Right lung (tissue), 5 donors: ENCODE data around the gene ICA1. TPM values are rescaled to one million over a fixed set of nuclear protein-coding genes. Genes with fewer than 3 reads are reported as not detected.
"Not testable (repeated sequence)": the region's sequence is repeated elsewhere in the genome, so short reads cannot be mapped to it uniquely, and the experiment has no call there.

Experiments used
- DNase-seq, 2 donors: peaks; one replicate each; pipeline ENCODE4 v3.0.0-alpha.2; 2013
- polyA plus RNA-seq, 5 donors: library from polyadenylated mRNA; unstranded; fragments of 120-200 nt; gene quantifications; one replicate each; pipeline versions ENCODE4 v1.2.1 to v1.2.3, GENCODE V29; 2013; ENCODE audit warnings: inconsistent platforms in 1 of 5, low replicate concordance in 1 of 5; ENCODE audit not compliant: insufficient read length in 5 of 5, insufficient read depth in 1 of 5

ICA1 gene
- polyA plus RNA-seq, 5 donors: 34.5 to 48.9 (median 37.5) TPM

DNA sequence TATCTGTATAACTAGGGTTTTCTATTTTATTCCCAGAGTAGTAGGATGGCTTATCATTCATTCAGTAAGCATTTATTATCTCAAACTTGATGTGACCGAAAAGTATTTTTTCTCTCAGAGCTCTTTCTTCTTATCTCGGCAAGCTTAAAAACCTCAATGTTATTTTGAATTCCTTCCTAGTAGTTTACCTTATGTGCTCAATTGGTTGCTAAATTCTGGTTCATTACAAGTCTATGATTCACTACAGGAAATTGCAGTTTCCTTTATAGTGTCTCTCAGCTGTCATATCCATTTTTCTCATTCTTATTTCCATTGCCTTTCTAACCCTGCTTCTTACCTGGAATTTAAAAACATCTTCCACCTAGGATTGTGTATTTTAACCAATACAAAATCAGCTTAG, 12.6 kb upstream of the ICA1 start:
- DNase-seq: no peak

DNA sequence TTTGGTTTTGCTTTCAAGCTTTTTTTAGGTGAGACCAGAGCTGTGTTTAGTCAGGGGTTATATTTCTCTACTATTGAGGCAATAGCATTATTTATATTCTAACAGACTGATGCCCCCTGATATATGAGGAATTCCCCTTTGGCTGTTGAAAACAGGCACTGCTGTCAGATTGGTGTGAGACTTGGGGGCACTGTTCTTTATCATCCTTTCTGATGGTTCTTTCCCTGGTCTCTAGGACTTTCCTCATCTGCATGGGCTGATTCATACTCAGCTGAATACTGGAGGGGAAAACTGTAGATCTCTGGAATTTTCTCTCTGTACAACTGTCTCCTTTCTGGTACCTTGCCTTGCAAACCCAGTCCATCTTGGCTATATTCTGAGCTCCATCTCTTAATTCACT, 10.0 kb upstream of the ICA1 start:
- no peak for DNase-seq

DNA sequence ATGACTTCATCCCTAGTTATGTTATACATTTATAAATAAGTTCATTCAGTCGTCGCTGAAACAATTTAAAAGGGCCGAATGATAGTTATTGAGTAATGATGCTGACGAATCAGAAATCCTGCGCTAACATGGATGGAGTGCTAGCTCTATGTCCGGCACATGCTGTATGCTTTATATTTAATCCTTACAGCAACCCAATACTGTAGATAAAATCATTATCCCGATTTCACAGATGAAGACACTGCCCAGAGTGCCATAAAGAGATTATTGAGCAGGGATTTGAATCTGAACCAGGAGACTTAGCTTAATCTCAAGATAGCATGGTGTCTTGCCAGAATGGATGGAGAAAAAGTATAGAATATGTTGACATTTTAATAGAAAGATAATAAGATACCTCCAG, 1.1 kb upstream of the ICA1 start:
- DNase-seq: no peak

DNA sequence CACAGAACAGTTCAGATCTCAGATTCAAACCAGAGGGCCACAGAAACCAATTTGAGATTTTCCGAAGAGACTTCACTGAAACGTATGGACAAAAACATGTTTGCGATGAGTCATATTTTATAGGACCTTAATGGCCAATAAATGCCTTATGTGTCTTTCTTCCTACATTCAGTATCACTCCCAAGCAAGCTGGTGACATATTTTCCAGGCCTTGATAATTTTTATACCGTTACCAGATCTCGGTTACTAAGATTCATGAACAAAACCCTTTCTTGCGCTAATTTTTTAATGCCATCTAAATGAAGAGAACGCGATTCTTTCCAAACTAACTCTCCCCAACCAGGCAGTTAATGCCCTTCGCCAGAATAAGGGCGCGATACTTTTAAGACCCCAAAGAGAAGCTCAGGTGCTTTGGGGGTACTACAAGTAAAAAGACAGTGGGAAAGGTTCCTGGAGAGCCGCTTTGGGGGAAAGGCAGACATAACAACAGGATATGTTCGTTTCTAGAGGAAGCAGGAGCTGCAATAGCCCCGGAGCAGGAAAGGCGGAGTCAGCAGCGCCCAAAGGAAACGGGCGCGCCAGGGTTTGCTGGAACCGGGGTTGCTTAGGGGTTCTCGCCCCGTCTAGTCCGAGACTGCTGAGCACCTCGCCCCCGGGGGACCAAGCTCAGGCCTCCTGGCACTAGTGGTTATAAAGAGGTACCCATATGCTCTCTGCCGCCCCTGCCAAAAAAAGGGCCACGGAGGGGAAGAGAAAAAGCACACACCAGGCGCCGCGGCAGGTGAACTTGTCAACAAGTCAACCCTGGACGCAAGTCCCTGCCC, 884 bp downstream of the ICA1 start:
- peak; percentile 26 to 36 for DNase-seq

DNA sequence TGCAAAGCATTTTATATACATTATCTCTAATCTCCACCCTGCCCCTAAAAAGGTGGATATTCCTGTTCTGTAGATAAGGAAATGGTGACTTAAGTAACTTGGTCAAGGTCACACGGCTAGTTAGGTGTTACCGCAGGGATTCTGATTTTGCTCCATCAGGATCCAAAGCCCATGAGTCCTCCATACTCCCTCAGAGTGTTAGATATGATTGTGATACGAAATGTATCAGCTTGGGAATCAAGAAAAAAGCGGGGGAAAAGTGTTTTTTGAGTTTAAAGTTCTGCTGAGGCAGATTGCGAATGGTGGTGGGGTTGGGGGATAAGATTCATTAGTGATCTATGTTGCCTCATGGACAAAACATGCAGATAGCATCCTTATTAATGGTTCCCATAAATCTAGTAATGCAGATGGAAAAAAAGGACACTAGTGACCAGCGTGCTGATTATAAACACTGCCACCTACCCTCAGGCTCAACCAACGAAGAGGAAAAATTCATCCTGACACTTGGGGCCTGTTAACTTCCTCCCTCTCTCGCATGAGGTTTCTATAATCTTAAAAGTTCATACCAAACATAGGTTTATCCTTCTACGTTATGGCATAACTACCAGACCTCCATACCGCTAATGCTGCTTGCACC, 2.3 kb downstream of the ICA1 start:
- DNase-seq: no peak

DNA sequence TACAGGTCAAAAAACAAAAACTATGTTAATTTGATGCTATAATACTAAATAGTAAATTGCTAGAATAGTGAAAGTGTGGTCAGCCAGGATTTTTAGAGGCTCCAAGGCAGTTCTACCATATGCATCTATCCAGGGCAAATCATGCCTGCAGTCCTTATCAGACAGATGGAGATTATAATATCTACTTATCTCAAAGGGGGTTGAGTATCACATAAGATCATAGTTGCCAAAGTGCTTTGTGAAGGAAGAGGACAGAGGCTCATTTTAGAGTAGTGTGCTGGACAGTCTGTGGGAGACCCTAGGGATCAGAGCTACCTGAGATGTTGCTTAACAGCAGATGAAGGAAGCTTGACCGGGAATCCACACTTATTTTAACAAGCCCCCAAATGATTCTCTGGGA, 3.2 kb downstream of the ICA1 start:
- no peak for DNase-seq

DNA sequence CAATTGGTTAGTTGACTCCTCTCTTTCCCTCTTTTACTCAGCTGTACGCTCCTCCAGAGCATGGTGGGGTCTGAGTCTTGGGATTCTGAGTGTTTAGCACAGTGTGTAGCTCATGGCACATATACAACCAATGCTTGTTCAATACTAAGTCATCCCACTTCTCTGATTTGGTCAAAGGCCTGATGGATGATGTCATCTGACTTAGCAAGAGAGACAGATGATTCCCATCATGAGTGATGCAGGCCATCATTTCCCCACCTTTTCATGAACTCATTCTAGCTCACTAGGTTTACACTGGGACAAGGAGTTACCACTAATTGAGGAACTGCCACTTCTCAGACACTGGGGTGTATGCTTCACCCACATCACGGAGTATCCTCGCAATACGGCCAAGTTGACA, 3.8 kb downstream of the ICA1 start:
- no peak for DNase-seq

DNA sequence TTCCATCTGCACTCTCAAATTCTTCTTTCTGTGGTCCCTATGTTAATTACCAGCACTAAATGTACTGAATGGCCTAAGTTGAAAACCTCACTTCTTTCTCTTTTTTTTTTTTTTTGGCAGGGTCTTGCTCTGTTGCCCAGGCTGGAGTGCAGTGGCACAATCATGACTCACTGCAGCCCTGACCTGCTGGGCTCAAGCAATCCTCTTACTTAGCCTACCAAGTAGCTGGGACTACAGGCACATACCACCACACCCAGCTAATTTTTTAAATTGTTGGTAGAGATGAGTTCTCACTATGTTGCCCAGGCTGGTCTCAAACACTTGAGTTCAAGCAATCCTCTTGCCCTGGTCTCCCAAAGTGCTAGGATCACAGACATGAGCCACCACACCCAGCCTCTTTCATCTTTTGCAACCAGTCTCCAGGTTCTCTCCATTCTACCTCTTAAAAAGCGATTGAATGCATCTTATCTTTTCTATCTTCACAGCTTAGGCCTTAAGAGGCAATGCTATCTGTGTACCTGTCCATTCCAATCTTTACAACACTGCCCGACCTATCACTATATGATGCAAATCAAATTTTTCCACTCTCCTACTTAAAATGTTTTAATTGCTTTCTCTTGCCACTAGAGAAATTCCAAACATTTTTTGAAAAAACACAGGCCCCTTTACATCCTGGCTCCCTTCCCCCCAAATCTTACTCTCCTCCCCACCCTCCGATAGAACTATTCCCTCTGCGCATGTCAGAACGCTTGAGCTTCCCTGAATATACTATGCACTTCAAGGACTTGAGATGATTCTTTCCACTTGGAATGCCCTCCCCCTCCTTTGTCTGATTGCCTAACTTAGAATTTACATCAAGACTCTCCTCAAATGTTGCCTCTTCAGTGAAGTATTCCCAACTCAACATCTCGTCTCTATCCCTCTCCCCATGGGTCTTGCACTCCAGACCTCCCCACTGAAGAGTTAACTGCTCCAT, 6.0 kb downstream of the ICA1 start:
- DNase-seq: no peak

DNA sequence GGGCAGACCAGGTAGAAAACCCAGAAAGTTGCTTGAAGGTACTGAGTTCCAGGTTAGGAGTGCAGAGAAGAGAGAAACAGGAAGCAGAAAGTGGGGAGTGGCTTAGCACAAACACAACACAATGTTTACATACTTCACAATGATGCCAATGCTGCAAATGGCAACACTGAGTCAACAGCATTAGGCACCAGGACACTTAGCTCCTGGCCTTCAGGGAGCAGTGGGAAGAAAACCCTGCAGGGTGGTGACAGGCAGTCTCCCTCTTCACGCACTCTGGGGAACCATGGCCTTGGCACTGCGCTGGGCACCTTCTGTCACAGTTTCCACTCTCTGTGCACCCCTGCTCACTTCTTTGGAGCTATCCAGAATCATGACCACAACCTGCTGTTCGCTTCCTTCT, 7.3 kb downstream of the ICA1 start:
- DNase-seq: no peak

DNA sequence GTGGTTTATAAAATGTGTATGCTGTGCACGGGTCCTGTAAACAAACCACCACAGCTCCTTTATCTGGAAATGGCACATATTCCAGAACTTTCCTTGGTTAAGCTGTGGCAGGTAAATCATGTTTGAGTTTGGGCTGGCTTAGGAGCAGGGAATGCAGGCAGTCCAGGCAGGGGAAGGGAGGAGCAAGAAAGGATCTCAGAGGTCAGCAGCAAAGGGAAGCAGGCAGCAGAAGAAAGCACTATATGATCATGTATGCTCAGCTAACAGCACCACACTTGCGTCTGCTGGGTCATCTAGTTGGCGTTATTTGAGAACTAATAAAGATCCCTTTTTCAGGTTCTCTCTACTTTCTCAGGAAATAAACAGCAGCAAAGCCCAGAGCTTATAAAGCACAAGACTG, 7.8 kb downstream of the ICA1 start:
- no peak for DNase-seq

DNA sequence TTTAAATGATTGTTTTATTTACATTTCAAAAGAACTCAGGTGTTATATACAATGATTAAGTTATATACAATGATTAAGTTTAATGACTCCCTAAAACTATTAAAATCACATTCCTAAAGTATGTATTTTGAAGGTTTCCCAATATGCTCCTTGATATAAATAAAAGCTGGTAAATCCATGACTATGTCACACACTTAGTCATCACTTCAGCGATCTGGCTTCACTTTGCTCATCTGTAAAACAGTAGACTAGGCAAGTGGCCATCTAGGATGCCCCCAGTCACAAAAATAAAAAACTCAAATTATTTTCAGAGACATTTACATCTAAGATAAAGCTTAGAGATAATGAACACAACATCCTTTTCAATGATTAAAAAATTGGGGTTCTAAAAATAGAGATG, 10.8 kb downstream of the ICA1 start:
- DNase-seq: no peak

DNA sequence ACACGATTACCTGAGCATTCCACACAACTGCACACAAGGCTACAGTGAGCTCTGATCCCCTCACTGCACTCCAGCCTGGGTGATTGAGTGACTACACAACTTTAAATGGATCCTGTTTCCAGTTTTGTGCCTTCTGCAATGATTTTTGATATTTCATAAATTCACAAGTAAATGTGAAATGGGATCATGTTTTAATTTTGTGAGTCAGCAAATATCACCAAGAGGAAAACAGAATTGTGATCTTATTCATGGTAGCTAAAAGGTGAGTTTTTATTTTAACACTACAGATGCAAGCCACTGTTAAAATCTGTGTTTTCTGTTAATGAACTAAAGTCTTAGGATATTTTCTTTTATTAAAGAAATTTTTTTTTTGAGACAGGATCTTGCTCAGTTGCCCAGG, 11.4 kb downstream of the ICA1 start:
- no peak for DNase-seq

DNA sequence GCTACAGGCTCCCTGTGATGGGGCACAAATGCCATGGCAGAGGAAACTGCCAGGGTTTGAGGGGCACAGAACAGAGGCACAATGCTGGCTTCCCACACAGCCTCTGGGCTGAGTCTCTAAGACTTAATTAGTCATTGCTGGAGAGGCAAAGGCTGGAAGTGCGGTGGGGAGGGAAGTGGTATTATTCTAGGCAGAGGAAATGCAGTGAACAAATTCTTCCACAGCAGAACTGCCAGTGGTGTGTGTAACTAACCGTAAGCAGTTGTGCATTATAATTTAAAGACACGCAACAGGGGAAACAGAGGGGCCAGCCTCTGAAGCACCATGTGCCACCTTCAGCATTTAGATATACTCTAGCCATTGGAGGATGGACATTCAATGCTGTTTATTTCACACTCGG, 12.8 kb downstream of the ICA1 start:
- DNase-seq: no peak

DNA sequence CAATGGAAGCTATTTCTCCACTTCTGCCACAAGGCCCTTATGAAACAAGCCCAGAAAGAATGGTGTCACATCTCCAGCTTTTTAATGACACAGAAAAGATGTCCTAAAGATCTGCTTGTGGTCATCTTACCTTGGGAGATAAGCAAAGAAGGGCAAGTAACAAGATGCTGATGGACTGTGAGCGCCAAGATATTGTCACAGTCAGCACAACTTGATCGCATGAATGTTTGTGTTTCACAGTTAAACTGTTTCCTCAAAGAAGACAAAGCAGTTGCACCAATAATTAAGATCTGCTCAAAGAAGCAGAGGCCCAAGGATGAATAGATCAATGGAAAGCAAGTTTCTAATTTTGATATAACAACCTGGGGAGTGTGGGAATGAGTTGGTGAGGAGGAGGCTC, 15.9 kb downstream of the ICA1 start:
- DNase-seq: no peak

DNA sequence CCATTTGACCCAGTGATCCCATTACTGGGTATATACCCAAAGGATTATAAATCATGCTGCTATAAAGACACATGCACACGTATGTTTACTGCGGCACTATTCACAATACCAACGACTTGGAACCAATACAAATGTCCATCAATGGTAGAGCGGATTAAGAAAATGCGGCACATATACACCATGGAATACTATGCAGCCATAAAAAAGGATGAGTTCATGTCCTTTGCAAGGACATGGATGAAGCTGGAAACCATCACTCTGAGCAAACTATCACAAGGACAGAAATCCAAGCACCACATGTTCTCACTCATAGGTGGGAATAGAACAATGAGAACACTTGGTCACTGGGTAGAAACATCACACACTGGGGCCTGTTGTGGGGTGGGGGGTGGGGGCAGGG, 16.9 kb downstream of the ICA1 start:
- DNase-seq: not testable (repeated sequence)

DNA sequence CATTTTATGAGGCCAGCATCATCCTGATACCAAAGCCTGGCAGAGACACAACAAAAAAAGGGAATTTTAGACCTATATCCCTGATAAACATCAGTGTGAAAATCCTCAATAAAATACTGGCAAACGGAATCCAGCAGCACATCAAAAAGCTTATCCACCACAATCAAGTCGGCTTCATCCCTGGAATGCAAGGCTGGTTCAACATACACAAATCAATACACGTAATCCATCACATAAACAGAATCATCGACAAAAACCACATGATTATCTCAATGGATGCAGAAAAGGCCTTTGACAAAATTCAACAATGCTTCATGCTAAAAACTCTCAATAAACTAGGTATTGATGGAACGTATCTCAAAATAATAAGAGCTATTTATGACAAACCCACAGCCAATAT, 18.9 kb downstream of the ICA1 start:
- not testable (repeated sequence) for DNase-seq

DNA sequence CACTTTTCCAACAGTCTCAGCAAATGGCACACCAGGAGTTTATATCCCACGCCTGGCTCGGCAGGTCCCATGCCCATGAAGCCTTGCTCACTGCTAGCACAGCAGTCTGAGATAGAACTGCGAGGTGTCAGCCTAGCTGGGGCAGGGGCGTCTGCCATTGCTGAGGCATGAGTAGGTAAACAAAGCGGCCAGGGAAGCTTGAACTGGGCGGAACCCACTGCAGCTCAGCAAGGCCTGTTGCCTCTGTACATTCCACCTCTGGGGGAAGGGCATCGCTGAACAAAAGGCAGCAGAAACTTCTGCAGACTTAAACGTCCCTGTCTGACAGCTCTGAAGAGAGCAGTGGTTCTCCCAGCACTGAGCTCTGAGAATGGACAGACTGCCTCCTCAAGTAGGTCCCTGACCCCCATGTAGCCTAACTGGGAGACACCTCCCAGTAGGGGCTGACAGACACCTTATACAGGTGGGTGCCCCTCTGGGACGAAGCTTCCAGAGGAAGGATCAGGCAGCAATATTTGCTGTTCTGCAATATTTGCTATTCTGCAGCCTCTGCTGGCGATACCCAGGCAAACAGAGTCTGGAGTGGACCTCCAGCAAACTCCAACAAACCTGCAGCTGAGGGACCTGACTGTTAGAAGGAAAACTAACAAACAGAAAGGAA, 22.1 kb downstream of the ICA1 start:
- DNase-seq: not testable (repeated sequence)

DNA sequence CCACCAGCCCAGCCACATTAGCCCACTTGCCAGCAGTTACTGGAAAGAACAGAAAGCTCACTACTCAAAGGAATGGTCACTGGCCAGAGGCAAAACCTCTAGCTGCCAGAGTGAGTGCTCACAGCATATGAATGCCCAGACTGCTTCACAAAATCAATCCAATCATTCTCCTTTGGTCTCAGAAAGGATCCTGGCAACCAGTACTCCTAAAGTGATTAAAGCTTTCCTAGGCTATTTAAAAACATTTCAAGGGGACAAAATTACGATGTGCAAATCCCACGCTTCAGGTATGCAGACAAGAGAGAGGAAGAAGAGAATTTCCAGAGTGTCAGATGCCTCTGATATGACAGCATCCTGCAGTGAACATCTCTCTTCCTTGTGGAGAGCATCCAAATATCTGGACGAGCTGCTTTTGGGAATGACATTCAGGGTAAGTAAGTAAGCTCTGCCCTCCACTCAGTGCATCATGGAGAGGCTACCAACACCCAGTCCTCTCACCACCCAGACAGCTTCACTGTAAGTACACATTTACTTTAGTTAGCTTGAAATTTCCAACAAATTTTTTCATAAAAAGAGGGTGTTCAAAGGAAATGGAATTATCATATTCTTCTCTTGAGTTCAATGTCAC, 25.1 kb downstream of the ICA1 start:
- no peak for DNase-seq

DNA sequence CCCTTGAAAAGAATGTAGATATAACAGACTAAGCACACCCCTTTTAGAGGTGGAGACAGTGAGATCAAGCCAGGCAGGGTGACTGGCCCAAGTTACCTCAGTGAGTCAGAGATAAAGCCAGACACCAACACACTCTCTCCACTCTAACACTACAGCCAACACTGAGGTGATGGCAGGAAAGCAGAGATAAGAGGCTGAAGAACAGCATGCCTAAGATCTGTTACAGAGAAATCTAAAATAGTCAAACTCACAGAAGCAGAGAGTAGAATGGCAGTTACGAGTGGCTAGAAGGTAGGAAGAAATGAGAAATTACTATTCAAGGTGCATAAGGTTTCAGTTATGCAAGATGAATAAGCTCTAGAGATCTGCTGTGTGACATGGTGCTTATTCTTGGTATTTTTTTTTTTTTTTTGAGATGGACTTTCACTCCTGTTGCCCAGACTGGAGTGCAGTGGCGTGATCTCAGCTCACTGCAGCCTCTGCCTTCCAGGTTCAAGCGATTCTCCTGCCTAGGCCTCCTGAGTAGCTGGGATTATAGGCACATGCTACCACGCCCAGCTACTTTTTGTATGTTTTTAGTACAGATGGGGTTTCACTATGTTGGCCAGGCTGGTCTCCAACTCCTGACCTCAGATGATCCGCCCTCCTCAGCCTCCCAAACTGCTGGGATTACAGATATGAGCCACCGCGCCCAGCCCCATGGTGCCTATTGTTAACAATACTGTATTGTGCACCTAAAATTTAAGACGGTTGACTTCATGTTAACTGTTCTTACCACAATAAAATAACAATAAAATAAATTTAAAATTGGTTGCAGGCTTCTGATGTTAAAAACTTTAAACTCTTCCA, 28.7 kb downstream of the ICA1 start:
- DNase-seq: no peak

DNA sequence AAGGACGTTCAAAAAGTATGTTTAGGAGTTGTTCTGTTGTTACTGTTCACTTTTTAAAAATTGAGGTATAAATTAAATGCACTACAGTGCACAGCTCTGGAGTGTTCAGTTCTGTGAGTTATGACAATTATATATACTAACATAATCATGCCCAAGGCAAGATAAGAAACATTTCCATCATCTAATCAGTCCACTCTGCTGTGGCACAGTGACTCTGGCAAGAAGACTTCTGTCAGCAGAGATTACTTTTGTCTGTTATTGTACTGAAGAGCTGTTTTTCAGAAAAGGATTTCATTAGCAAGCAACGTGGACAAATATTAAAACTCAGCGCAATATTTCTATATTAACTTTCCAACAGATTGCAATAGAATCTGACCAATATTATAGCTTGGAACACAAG, 32.0 kb downstream of the ICA1 start:
- DNase-seq: no peak
